Naive B cell (primary cell): ENCODE data around the gene KAT14. TPM values are rescaled to one million over a fixed set of nuclear protein-coding genes. Genes with fewer than 3 reads are reported as not detected.
"Not testable (repeated sequence)": the region's sequence is repeated elsewhere in the genome, so short reads cannot be mapped to it uniquely, and the experiment has no call there.

ENCODE experiments used
- ATAC-seq, 2 donors: fragments of 150-1000 bp; cut with Tn5 transposase; 2 replicates each; pipeline ENCODE4 v1.10.0; 2021; ENCODE audit warnings: low read depth in 2 of 2, mild to moderate bottlenecking in 2 of 2, moderate library complexity in 2 of 2
- DNase-seq: peaks from one replicate; pipeline ENCODE4 v3.0.0; 2022
- H3K27ac Mint-ChIP-seq, 6 donors: one replicate each; pipeline ENCODE4 v1.8.0; 2020 to 2022; ENCODE audit warnings: mild to moderate bottlenecking in 6 of 6, mixed read lengths in 6 of 6, moderate library complexity in 5 of 6, inconsistent platforms in 2 of 6
- H3K27me3 Mint-ChIP-seq, 3 donors: one replicate each; pipeline ENCODE4 v1.8.0; 2021 to 2022; ENCODE audit warnings: mixed read lengths in 3 of 3, mild to moderate bottlenecking in 1 of 3
- H3K36me3 Mint-ChIP-seq, 2 donors: one replicate each; pipeline ENCODE4 v1.8.0; 2020 to 2022; ENCODE audit warnings: mixed read lengths in 2 of 2, inconsistent platforms in 1 of 2, mild to moderate bottlenecking in 1 of 2
- H3K4me1 Mint-ChIP-seq, 3 donors: one replicate each; pipeline ENCODE4 v1.8.0; 2020 to 2022; ENCODE audit warnings: mixed read lengths in 3 of 3, inconsistent platforms in 1 of 3, mild to moderate bottlenecking in 1 of 3, moderate library complexity in 1 of 3
- H3K4me3 Mint-ChIP-seq, 8 donors: one replicate each; pipeline ENCODE4 v1.8.0; 2020 to 2022; ENCODE audit warnings: mild to moderate bottlenecking in 8 of 8, mixed read lengths in 8 of 8, moderate library complexity in 8 of 8, inconsistent platforms in 2 of 8
- H3K9me3 Mint-ChIP-seq, 7 donors: one replicate each; pipeline ENCODE4 v1.8.0; 2020 to 2022; ENCODE audit warnings: mixed read lengths in 7 of 7, mild to moderate bottlenecking in 5 of 7, inconsistent platforms in 2 of 7, moderate library complexity in 1 of 7
- polyA plus RNA-seq, 6 donors: library from polyadenylated mRNA; unstranded; fragments of 300-500 nt; fragmentation: Illumina TruSeq; gene quantifications; one replicate each; pipeline ENCODE4 v1.2.3, GENCODE V29; 2021; ENCODE audit warnings: low read depth in 6 of 6

Gene KAT14
- polyA plus RNA-seq, 6 donors from 2014 or later: 12.7 to 30.4 (median 18.3) TPM

- Mint-ChIP-seq H3K4me1 (peaks cover 22 to 27% (median 25%) of the 10 kb centered on the region in 3 donors), H3K27me3 (no peaks in the 10 kb centered on the region), H3K4me3 (no peak overlapping the region), H3K27ac (no peak overlapping the region), H3K9me3 (no peaks in the 10 kb centered on the region), H3K36me3 (peaks cover 28 to 46% of the 10 kb centered on the region in 2 donors)
- DNase-seq (no peak), ATAC-seq (no peak)
These were observed 34.7 kb downstream of the KAT14 start for GRCh38 chr20:18172379-18172778.

GRCh38 chr20:18174906-18175683, 37.4 kb downstream of the KAT14 start:
- H3K27ac Mint-ChIP-seq: peak overlapping the region in 2 of 6 donors; percentile 71 to 76
- no peak for ATAC-seq
- H3K36me3 Mint-ChIP-seq: peaks cover 35 to 43% of the 10 kb centered on the region in 2 donors
- no peak overlapping the region for H3K4me3 Mint-ChIP-seq
- no peaks in the 10 kb centered on the region for H3K27me3 Mint-ChIP-seq
- H3K9me3 Mint-ChIP-seq: peaks cover 0 to 8% (median 3%) of the 10 kb centered on the region in 7 donors
- no peak for DNase-seq
- peaks cover 13 to 15% (median 14%) of the 10 kb centered on the region in 3 donors for H3K4me1 Mint-ChIP-seq

- Mint-ChIP-seq H3K36me3 (peaks cover 35 to 42% of the 10 kb centered on the region in 2 donors), H3K27me3 (no peaks in the 10 kb centered on the region), H3K4me1 (peaks cover 13 to 15% (median 14%) of the 10 kb centered on the region in 3 donors), H3K4me3 (no peak overlapping the region), H3K27ac (peak overlapping the region in 1 of 6 donors; percentile 82), H3K9me3 (peaks cover 0 to 15% (median 10%) of the 10 kb centered on the region in 7 donors)
- no peak for ATAC-seq
- no peak for DNase-seq
These were observed 38.7 kb downstream of the KAT14 start for GRCh38 chr20:18176318-18176785.

GRCh38 chr20:18180366-18180765, 42.7 kb downstream of the KAT14 start:
- Mint-ChIP-seq H3K36me3 (peaks cover 34 to 55% of the 10 kb centered on the region in 2 donors), H3K9me3 (peaks cover 0 to 15% (median 10%) of the 10 kb centered on the region in 7 donors), H3K4me3 (peak overlapping the region in 1 of 8 donors; percentile 7)
- not testable (repeated sequence) for ATAC-seq, H3K27ac Mint-ChIP-seq, H3K4me1 Mint-ChIP-seq, DNase-seq, H3K27me3 Mint-ChIP-seq

- DNase-seq (no peak), ATAC-seq (no peak)
- H3K27me3 Mint-ChIP-seq: no peaks in the 10 kb centered on the region
- peaks cover 0 to 8% (median 4%) of the 10 kb centered on the region in 3 donors for H3K4me1 Mint-ChIP-seq
- H3K36me3 Mint-ChIP-seq: peaks cover 30 to 57% of the 10 kb centered on the region in 2 donors
- peaks cover 0 to 15% (median 10%) of the 10 kb centered on the region in 7 donors for H3K9me3 Mint-ChIP-seq
- no peak overlapping the region for H3K27ac Mint-ChIP-seq
- no peak overlapping the region for H3K4me3 Mint-ChIP-seq
These were observed 43.2 kb downstream of the KAT14 start for GRCh38 chr20:18180815-18181214.

- H3K27me3 Mint-ChIP-seq: no peaks in the 10 kb centered on the region
- DNase-seq (no peak), ATAC-seq (no peak)
- no peak overlapping the region for H3K27ac Mint-ChIP-seq
- peak overlapping the region in 1 of 8 donors; percentile 44 for H3K4me3 Mint-ChIP-seq
- peaks cover 9 to 42% of the 10 kb centered on the region in 2 donors for H3K36me3 Mint-ChIP-seq
- no peaks in the 10 kb centered on the region for H3K4me1 Mint-ChIP-seq
- H3K9me3 Mint-ChIP-seq: no peaks in the 10 kb centered on the region
These were observed 49.4 kb downstream of the KAT14 start for GRCh38 chr20:18187020-18187419.

- H3K27me3 Mint-ChIP-seq: no peaks in the 10 kb centered on the region
- no peaks in the 10 kb centered on the region for H3K9me3 Mint-ChIP-seq
- H3K4me3 Mint-ChIP-seq: no peak overlapping the region
- no peaks in the 10 kb centered on the region for H3K4me1 Mint-ChIP-seq
- ATAC-seq: no peak
- DNase-seq: no peak
- H3K27ac Mint-ChIP-seq: no peak overlapping the region
- peaks cover 9 to 35% of the 10 kb centered on the region in 2 donors for H3K36me3 Mint-ChIP-seq
These were observed 50.8 kb downstream of the KAT14 start for GRCh38 chr20:18188434-18188833.

- no peak for ATAC-seq
- Mint-ChIP-seq H3K4me1 (no peaks in the 10 kb centered on the region), H3K9me3 (no peaks in the 10 kb centered on the region), H3K4me3 (no peak overlapping the region), H3K36me3 (peaks cover 0 to 20% of the 10 kb centered on the region in 2 donors), H3K27ac (peak overlapping the region in 1 of 6 donors; percentile 74), H3K27me3 (no peaks in the 10 kb centered on the region)
- DNase-seq: no peak
These were observed 52.9 kb downstream of the KAT14 start for GRCh38 chr20:18190338-18191233.

GRCh38 chr20:18191306-18191705, 53.6 kb downstream of the KAT14 start:
- Mint-ChIP-seq H3K27ac (no peak overlapping the region), H3K4me1 (no peaks in the 10 kb centered on the region), H3K4me3 (no peak overlapping the region), H3K36me3 (peaks cover 0 to 13% of the 10 kb centered on the region in 2 donors), H3K9me3 (no peaks in the 10 kb centered on the region), H3K27me3 (no peaks in the 10 kb centered on the region)
- DNase-seq: no peak
- ATAC-seq: no peak

GRCh38 chr20:18194461-18194860, 56.8 kb downstream of the KAT14 start:
- DNase-seq, H3K4me3 Mint-ChIP-seq, H3K4me1 Mint-ChIP-seq, H3K9me3 Mint-ChIP-seq, H3K36me3 Mint-ChIP-seq, H3K27ac Mint-ChIP-seq, H3K27me3 Mint-ChIP-seq, ATAC-seq: not testable (repeated sequence)

- Mint-ChIP-seq H3K27ac (no peak overlapping the region), H3K4me1 (no peaks in the 10 kb centered on the region), H3K27me3 (no peaks in the 10 kb centered on the region)
These were observed 58.3 kb downstream of the KAT14 start for GRCh38 chr20:18195931-18196330.

GRCh38 chr20:18197382-18198070, 59.9 kb downstream of the KAT14 start:
- Mint-ChIP-seq H3K4me3 (no peak overlapping the region), H3K27ac (no peak overlapping the region), H3K27me3 (peaks cover 0 to 5% (median 0%) of the 10 kb centered on the region in 3 donors), H3K36me3 (peaks cover 14 to 16% of the 10 kb centered on the region in 2 donors), H3K4me1 (no peaks in the 10 kb centered on the region), H3K9me3 (peaks cover 10 to 16% (median 12%) of the 10 kb centered on the region in 7 donors)
- DNase-seq: no peak
- no peak for ATAC-seq

More at GRCh38 chr20:18195931-18196330, 58.3 kb downstream of the KAT14 start:
- ATAC-seq (no peak), DNase-seq (no peak)
- Mint-ChIP-seq H3K9me3 (peaks cover 0 to 1% (median 0%) of the 10 kb centered on the region in 7 donors), H3K4me3 (no peak overlapping the region), H3K36me3 (peaks cover under 1 to 3% of the 10 kb centered on the region in 2 donors)

GRCh38 chr20:18202966-18203365, 65.3 kb downstream of the KAT14 start:
- Mint-ChIP-seq H3K27ac (peak overlapping the region in 1 of 6 donors; percentile 13), H3K4me1 (no peaks in the 10 kb centered on the region), H3K4me3 (no peak overlapping the region), H3K9me3 (peaks cover 10 to 16% (median 13%) of the 10 kb centered on the region in 7 donors), H3K27me3 (peaks cover 0 to 5% (median 0%) of the 10 kb centered on the region in 3 donors), H3K36me3 (peaks cover 14 to 18% of the 10 kb centered on the region in 2 donors)
- DNase-seq (no peak), ATAC-seq (no peak)
